WTC11 (cell line): Measurements from ENCODE around the gene SEMA3C. TPM values are rescaled to one million over a fixed set of nuclear protein-coding genes. Genes with fewer than 3 reads are reported as not detected.

Experiments used
- ATAC-seq: fragments of 200-7000 bp; cut with Tn5 transposase; 2 replicates; pipeline ENCODE4 v1.10.0; 2021; ENCODE audit warnings: mild to moderate bottlenecking, moderate library complexity
- CTCF ChIA-PET: fragments of 300-600 bp; sonication (Branson Sonifier 250); formaldehyde crosslinking; loops from one replicate; lab custom pipeline; 2021; ENCODE audit warnings: antibody characterized with exemption; lab: Charles Lee
- POLR2A ChIA-PET: fragments of 350-600 bp; sonication (Branson Sonifier 250); formaldehyde crosslinking; loops from one replicate; lab custom pipeline; 2021; ENCODE audit warnings: antibody characterized with exemption; lab: Charles Lee
- DNase-seq: peaks from one replicate; pipeline ENCODE4 v3.0.0; 2021; ENCODE audit warnings: low spot score
- H3K27ac Mint-ChIP-seq: 2 replicates; pipeline ENCODE4 v1.8.0; 2021; ENCODE audit warnings: mixed read lengths
- H3K27me3 Mint-ChIP-seq: 2 replicates; pipeline ENCODE4 v1.8.0; 2021; ENCODE audit warnings: low read depth, mild to moderate bottlenecking, moderate library complexity, mixed read lengths
- H3K36me3 Mint-ChIP-seq: 2 replicates; pipeline ENCODE4 v1.8.0; 2021; ENCODE audit warnings: mixed read lengths
- H3K4me1 Mint-ChIP-seq: 2 replicates; pipeline ENCODE4 v1.8.0; 2022; ENCODE audit warnings: mixed read lengths
- H3K4me3 Mint-ChIP-seq: 2 replicates; pipeline ENCODE4 v1.8.0; 2021; ENCODE audit warnings: mild to moderate bottlenecking, moderate library complexity, mixed read lengths
- H3K9me3 Mint-ChIP-seq: 2 replicates; pipeline ENCODE4 v1.8.0; 2021; ENCODE audit warnings: mixed read lengths
- CDX4 ChIP-seq: fragments of 250-450 bp; sonication (Bioruptor Pico); IDR thresholded peaks from 2 replicates; pipeline ENCODE4 v1.9.0; 2021; ENCODE audit warnings: moderate library complexity, mild to moderate bottlenecking, inconsistent platforms, borderline replicate concordance
- CTCF ChIP-seq: fragments of 200-600 bp; IDR thresholded peaks from 2 replicates; pipeline ENCODE4 v1.8.0; 2022; ENCODE audit warnings: antibody characterized with exemption
- ELF4 ChIP-seq: sonication (generic); formaldehyde crosslinking; IDR thresholded peaks from 2 replicates; pipeline ENCODE4 v1.8.1; 2022; ENCODE audit warnings: low read depth, mild to moderate bottlenecking, moderate library complexity, missing genetic modification reagents
- EMX1 ChIP-seq: fragments of 250-450 bp; sonication (Bioruptor Pico); IDR thresholded peaks from 2 replicates; pipeline ENCODE4 v1.8.0; 2021; ENCODE audit warnings: mild to moderate bottlenecking
- ESRRA ChIP-seq: sonication (generic); formaldehyde crosslinking; IDR thresholded peaks from 2 replicates; pipeline ENCODE4 v1.8.1; 2022; ENCODE audit warnings: mild to moderate bottlenecking, missing genetic modification reagents, borderline replicate concordance
- FOXK1 ChIP-seq: sonication (generic); formaldehyde crosslinking; IDR thresholded peaks from 2 replicates; pipeline ENCODE4 v1.8.0; 2022; ENCODE audit warnings: mild to moderate bottlenecking, moderate library complexity, missing genetic modification reagents
- HMGA2 ChIP-seq: fragments of 250-450 bp; sonication (Bioruptor Pico); IDR thresholded peaks from 2 replicates; pipeline ENCODE4 v1.4.0; 2021; ENCODE audit warnings: mild to moderate bottlenecking, moderate library complexity
- IRF1 ChIP-seq: sonication (generic); formaldehyde crosslinking; IDR thresholded peaks from 2 replicates; pipeline ENCODE4 v1.8.0; 2023; ENCODE audit warnings: missing genetic modification reagents
- JAZF1 ChIP-seq: fragments of 250-450 bp; sonication (Bioruptor Pico); IDR thresholded peaks from 2 replicates; pipeline ENCODE4 v1.9.0; 2021; ENCODE audit warnings: moderate library complexity, mild to moderate bottlenecking, inconsistent platforms
- MYBL2 ChIP-seq: sonication (generic); formaldehyde crosslinking; IDR thresholded peaks from 2 replicates; pipeline ENCODE4 v1.8.1; 2023; ENCODE audit warnings: mild to moderate bottlenecking, moderate library complexity, missing genetic modification reagents
- NR2C2 ChIP-seq: sonication (generic); formaldehyde crosslinking; IDR thresholded peaks from 2 replicates; pipeline ENCODE4 v1.8.0; 2022; ENCODE audit warnings: mild to moderate bottlenecking, missing genetic modification reagents
- TCF7 ChIP-seq: sonication (generic); formaldehyde crosslinking; IDR thresholded peaks from 2 replicates; pipeline ENCODE4 v1.8.0; 2022; ENCODE audit warnings: mild to moderate bottlenecking, low read depth, missing genetic modification reagents, moderate library complexity
- TEAD1 ChIP-seq: sonication (generic); formaldehyde crosslinking; IDR thresholded peaks from 2 replicates; pipeline ENCODE4 v1.8.0; 2022; ENCODE audit warnings: mild to moderate bottlenecking, missing genetic modification reagents
- TP53 ChIP-seq: sonication (generic); formaldehyde crosslinking; IDR thresholded peaks from 2 replicates; pipeline ENCODE4 v1.8.1; 2023; ENCODE audit warnings: mild to moderate bottlenecking, missing genetic modification reagents
- ZNF219 ChIP-seq: sonication (generic); formaldehyde crosslinking; IDR thresholded peaks from 2 replicates; pipeline ENCODE4 v1.8.0; 2023; ENCODE audit warnings: missing genetic modification reagents, mild to moderate bottlenecking, borderline replicate concordance
- ZNF317 ChIP-seq: sonication (generic); formaldehyde crosslinking; IDR thresholded peaks from 2 replicates; pipeline ENCODE4 v1.8.1; 2023; ENCODE audit warnings: low read depth, mild to moderate bottlenecking, moderate library complexity, missing genetic modification reagents, borderline replicate concordance
- ZNF416 ChIP-seq: fragments of 250-450 bp; sonication (Bioruptor Pico); IDR thresholded peaks from 2 replicates; pipeline ENCODE4 v1.9.0; 2021; ENCODE audit warnings: mild to moderate bottlenecking, inconsistent platforms
- ZNF532 ChIP-seq: fragments of 250-450 bp; sonication (Bioruptor Pico); IDR thresholded peaks from 2 replicates; pipeline ENCODE4 v1.9.0; 2021; ENCODE audit warnings: mild to moderate bottlenecking, borderline replicate concordance
- total RNA-seq: library from RNA; stranded (reverse); gene quantifications from 3 replicates; pipeline ENCODE4 v1.2.3, GENCODE V29; 2021
- TF ChIP-seq, protein P1 (sequence below): sonication (generic); formaldehyde crosslinking; IDR thresholded peaks from 2 replicates; pipeline ENCODE4 v1.8.1; 2023; ENCODE audit warnings: mild to moderate bottlenecking, missing genetic modification reagents, borderline replicate concordance

SEMA3C gene
- total RNA-seq, 1 experiment from 2014 or later: 2.1 TPM

DNA sequence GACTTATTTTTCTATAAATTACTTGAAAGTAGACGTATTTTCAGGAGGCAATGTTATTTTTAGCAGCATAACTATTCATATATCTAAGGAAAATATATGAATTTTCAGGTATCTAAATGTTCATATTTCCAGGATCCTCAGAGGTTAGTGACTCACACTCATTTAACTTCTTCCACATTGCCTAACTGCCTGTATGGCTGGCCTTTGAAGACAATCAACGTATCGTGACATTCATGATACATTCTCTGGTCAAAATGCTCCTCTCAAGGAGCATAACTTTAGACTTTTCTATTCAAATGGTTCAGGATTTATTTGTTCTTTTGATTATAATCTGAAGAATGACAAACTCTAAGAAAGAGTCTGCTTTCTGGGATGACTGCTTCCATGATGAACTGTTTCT, 89.3 kb downstream of the SEMA3C start (continued):
- TF ChIP-seq, protein P1, sequence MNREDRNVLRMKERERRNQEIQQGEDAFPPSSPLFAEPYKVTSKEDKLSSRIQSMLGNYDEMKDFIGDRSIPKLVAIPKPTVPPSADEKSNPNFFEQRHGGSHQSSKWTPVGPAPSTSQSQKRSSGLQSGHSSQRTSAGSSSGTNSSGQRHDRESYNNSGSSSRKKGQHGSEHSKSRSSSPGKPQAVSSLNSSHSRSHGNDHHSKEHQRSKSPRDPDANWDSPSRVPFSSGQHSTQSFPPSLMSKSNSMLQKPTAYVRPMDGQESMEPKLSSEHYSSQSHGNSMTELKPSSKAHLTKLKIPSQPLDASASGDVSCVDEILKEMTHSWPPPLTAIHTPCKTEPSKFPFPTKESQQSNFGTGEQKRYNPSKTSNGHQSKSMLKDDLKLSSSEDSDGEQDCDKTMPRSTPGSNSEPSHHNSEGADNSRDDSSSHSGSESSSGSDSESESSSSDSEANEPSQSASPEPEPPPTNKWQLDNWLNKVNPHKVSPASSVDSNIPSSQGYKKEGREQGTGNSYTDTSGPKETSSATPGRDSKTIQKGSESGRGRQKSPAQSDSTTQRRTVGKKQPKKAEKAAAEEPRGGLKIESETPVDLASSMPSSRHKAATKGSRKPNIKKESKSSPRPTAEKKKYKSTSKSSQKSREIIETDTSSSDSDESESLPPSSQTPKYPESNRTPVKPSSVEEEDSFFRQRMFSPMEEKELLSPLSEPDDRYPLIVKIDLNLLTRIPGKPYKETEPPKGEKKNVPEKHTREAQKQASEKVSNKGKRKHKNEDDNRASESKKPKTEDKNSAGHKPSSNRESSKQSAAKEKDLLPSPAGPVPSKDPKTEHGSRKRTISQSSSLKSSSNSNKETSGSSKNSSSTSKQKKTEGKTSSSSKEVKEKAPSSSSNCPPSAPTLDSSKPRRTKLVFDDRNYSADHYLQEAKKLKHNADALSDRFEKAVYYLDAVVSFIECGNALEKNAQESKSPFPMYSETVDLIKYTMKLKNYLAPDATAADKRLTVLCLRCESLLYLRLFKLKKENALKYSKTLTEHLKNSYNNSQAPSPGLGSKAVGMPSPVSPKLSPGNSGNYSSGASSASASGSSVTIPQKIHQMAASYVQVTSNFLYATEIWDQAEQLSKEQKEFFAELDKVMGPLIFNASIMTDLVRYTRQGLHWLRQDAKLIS: no peak
- TF ChIP-seq CTCF (no peak), TP53 (CRISPR knock-in tag) (no peak), ZNF317 (CRISPR knock-in tag) (no peak), NR2C2 (no peak), ELF4 (no peak), HMGA2 (CRISPR knock-in tag) (no peak), CDX4 (CRISPR knock-in tag) (no peak), MYBL2 (CRISPR knock-in tag) (no peak), TEAD1 (no peak), FOXK1 (CRISPR knock-in tag) (no peak), ZNF219 (CRISPR knock-in tag) (no peak), ZNF416 (CRISPR knock-in tag) (no peak)

- H3K27ac Mint-ChIP-seq: no peak overlapping the region
- H3K36me3 Mint-ChIP-seq: no peaks in the 10 kb centered on the region
- ChIA-PET CTCF (no interaction called here), POLR2A (no interaction called here)
- ATAC-seq (no peak), DNase-seq (no peak)
- no peak for TF ChIP-seq ESRRA (CRISPR knock-in tag)
- H3K4me3 Mint-ChIP-seq: no peak overlapping the region
- no peaks in the 10 kb centered on the region for H3K27me3 Mint-ChIP-seq
- no peaks in the 10 kb centered on the region for H3K9me3 Mint-ChIP-seq
- no peaks in the 10 kb centered on the region for H3K4me1 Mint-ChIP-seq
Measured at GRCh38 chr7:80827239-80827633, 91.6 kb downstream of the SEMA3C start.

DNA sequence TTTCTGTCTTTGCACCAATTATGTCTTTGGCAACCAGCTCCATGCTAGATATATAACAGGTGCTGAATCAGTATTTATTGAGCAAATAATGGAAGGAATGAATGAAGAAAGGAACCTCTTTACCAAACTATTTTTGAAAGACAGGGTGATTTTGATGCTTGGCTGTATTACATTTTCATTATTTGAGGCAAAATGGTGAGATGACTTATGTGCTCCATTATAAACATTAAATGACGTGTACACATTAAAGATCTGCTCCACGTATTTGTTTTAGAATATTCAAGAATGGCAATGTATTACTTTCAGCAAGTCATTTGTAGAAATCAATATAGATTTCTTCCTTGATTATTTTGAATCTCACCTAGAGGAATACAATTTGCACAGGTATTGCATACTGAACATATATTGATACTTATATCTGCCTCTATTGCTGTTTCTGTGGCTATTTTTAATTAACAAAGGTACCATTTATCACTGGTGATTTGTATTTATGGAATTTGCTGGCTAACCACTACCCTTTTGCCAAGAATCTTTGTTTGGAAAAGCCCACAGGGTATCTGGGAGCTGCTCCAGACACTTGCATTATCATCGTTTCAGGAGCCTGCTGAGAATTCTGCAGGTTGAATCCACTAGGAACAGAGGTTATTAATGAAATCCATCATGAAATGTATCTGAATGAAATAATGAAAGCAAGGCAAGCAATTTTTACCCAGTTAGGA, 92.2 kb downstream of the SEMA3C start:
- no peaks in the 10 kb centered on the region for H3K4me1 Mint-ChIP-seq
- ChIA-PET POLR2A (no interaction called here), CTCF (no interaction called here)
- ATAC-seq (no peak), DNase-seq (no peak)
- no peaks in the 10 kb centered on the region for H3K36me3 Mint-ChIP-seq
- no peaks in the 10 kb centered on the region for H3K9me3 Mint-ChIP-seq
- H3K4me3 Mint-ChIP-seq: no peak overlapping the region
- H3K27me3 Mint-ChIP-seq: no peaks in the 10 kb centered on the region
- H3K27ac Mint-ChIP-seq: no peak overlapping the region
- no peak for TF ChIP-seq JAZF1
- no peak for TF ChIP-seq TCF7 (CRISPR knock-in tag)
- no peak for TF ChIP-seq IRF1 (CRISPR knock-in tag)
- TF ChIP-seq, protein P1: no peak
- TF ChIP-seq EMX1 (CRISPR knock-in tag): no peak
- no peak for TF ChIP-seq ZNF532
